ENCODE results near the gene NKAIN2.

NKAIN2 gene

DNA sequence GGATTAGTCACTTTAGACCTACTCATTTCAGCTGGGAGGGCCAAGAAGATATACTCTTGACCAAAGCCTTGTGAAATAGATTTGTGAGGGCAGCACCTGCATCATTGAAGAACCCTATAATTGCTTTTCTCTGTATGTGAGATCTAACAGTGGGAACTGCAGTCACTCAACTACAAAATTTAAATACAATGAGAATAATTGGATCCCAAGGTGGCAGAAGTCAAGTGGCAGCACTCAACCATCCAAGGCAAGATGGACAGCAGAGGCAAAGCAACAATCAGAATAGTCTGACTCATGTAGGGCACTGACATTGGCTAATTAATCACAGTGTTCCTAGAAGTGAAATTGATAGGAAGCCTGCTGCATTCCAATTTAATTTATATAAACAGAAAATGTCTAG is 8.9 kb upstream of the NKAIN2 start:
- DNase-seq (ENCODE audit: low read depth), result no peak
- TF ChIP-seq, protein P1, sequence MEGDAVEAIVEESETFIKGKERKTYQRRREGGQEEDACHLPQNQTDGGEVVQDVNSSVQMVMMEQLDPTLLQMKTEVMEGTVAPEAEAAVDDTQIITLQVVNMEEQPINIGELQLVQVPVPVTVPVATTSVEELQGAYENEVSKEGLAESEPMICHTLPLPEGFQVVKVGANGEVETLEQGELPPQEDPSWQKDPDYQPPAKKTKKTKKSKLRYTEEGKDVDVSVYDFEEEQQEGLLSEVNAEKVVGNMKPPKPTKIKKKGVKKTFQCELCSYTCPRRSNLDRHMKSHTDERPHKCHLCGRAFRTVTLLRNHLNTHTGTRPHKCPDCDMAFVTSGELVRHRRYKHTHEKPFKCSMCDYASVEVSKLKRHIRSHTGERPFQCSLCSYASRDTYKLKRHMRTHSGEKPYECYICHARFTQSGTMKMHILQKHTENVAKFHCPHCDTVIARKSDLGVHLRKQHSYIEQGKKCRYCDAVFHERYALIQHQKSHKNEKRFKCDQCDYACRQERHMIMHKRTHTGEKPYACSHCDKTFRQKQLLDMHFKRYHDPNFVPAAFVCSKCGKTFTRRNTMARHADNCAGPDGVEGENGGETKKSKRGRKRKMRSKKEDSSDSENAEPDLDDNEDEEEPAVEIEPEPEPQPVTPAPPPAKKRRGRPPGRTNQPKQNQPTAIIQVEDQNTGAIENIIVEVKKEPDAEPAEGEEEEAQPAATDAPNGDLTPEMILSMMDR (IDR thresholded peaks at IDR 0.05; ENCODE audit: insufficient read depth, low read depth, low read length, missing control alignments), result no peak
- H3K4me3 ChIP-seq (ENCODE audit: low read depth, low read length), result no peak overlapping the region

DNA sequence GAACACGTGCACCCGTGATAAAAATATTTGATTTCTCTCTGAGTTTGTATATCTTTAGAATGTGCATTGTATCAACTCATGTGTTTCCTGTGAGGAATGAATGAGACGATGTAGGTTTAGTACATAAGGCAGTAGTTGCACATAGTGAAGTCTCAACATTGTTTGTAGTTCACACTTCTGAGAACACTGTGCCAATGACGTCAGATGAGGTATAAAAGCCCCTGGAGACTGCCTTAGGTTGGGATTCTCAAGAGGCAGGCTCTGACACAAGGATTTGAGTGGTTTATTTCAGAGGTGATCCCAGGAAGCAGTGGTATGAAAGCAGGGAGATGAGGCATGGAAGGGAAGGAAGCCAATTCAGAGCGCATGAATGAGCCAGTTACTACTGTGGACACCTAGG is 2.6 kb upstream of the NKAIN2 start:
- TF ChIP-seq, protein P1 (IDR thresholded peaks at IDR 0.05; ENCODE audit: insufficient read depth, low read depth, low read length, missing control alignments), result no peak
- H3K4me3 ChIP-seq (ENCODE audit: low read depth, low read length), result no peak overlapping the region
- DNase-seq (ENCODE audit: low read depth), result no peak

DNA sequence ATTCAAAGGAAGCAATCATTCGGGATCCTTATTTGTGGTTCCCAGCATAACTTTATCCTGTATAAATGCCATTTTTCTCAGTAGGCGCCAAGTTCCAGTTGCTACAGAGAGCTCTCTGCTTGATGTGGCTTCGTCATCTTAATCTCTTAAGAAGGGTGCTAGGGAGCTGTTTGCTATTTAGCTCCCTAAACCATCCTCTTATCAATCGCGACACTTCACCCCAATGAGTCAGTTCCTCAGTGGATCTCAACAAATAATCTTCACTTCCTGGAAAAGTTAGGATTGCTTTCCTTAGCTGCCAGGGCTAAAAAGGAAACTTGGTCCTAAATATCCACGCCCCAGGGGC is 1.3 kb upstream of the NKAIN2 start:
- TF ChIP-seq, protein P1 (IDR thresholded peaks at IDR 0.05; ENCODE audit: insufficient read depth, low read depth, low read length, missing control alignments), result no peak
- H3K4me3 ChIP-seq (ENCODE audit: low read depth, low read length), result no peak overlapping the region
- no peak for DNase-seq (ENCODE audit: low read depth)

DNA sequence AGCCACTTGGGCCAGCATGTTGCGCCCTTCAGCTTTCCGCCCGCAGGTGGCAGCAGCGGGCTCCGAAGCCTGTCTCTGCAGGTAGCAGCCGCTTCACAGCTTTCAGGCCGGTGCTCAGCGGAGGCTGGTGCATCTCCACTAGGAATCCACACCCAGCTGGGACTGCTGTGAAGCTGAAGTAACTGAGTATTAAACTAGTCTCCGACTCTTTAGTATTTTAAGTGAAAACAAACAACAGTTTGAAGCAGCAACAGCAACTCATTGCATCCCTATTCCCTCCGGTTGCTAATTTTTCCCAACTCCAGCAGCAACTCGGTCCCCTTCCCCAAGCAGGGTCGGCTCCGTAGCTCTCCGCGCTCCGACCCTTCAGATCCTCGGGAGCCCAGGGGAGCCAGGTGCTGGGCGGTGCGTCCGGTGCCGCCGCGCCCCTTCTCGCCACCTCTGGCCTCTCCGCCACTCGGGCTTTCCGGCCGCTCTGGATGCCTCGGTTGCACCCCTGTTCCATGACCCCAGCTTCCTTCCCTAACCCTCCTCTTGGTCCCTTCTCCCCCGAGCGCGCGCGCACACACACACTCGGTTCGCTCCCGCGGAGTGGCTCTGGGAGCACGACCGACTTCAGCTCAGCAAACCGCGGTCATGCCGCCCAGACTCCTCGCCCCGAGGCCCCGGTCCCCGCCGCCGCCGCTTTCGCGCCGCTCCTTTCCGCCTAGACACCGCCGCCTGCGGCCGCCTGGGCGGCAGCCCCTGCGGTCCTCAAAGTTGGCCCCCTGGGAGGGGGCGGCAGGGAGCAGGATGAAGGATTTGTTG is 765 bp upstream of the NKAIN2 start:
- DNase-seq (ENCODE audit: low read depth), result peak; percentile 84
- TF ChIP-seq, protein P1 (IDR thresholded peaks at IDR 0.05; ENCODE audit: insufficient read depth, low read depth, low read length, missing control alignments), result peak; percentile 92
- peak overlapping the region; percentile 34 for H3K4me3 ChIP-seq (ENCODE audit: low read depth, low read length)

GRCh38 chr6:123804014-123804786 is 535 bp downstream of the NKAIN2 start:
- no peak overlapping the region for H3K4me3 ChIP-seq (ENCODE audit: low read depth, low read length)
- peak; percentile 15 for DNase-seq (ENCODE audit: low read depth)
- TF ChIP-seq, protein P1 (IDR thresholded peaks at IDR 0.05; ENCODE audit: insufficient read depth, low read depth, low read length, missing control alignments), result no peak

- TF ChIP-seq, protein P1 (IDR thresholded peaks at IDR 0.05; ENCODE audit: insufficient read depth, low read depth, low read length, missing control alignments), result no peak
- DNase-seq (ENCODE audit: low read depth), result no peak
- H3K4me3 ChIP-seq (ENCODE audit: low read depth, low read length), result no peak overlapping the region
These were observed 1.3 kb downstream of the NKAIN2 start for GRCh38 chr6:123804787-123805540.

Data from GM12865 (cell line).